IMR-90 (cell line): ENCODE measurements around the gene OPCML. TPM values are rescaled to one million over a fixed set of nuclear protein-coding genes. Genes with fewer than 3 reads are reported as not detected.

Source experiments
- ATAC-seq: fragments of 200-7000 bp; cut with Tn5 transposase; 2 replicates; pipeline ENCODE4 v1.9.1; 2020; ENCODE audit warnings: low read depth, mild to moderate bottlenecking, moderate library complexity
- BruUV-seq: library from RNA; stranded (reverse); fragments of 400-500 nt; replicated peaks from 2 replicates; lab custom pipeline; 2021; lab: Mats Ljungman, UMichigan
- CTCF ChIA-PET: fragments of 300-600 bp; formaldehyde crosslinking; extraction: SDS; loops from one replicate; lab custom pipeline; 2021; ENCODE audit warnings: antibody characterized with exemption; lab: Yijun Ruan, JAX
- POLR2A ChIA-PET: fragments of 300-600 bp; sonication (Branson Sonifier 250); formaldehyde crosslinking; loops from one replicate; lab custom pipeline; 2022; ENCODE audit warnings: antibody characterized with exemption; ENCODE audit not compliant: unreplicated experiment; lab: Charles Lee
- DNase-seq: peaks from one replicate; pipeline ENCODE4 v3.0.0; 2013
- H2AFZ ChIP-seq: replicated peaks from 2 replicates; pipeline ENCODE3; 2013; ENCODE audit warnings: low read length, mild to moderate bottlenecking; ENCODE audit not compliant: poor library complexity
- H2AK5ac ChIP-seq: 2 replicates; pipeline ENCODE4 v1.6.1; 2013; ENCODE audit warnings: low read depth, low read length, inconsistent platforms
- H2AK9ac ChIP-seq: replicated peaks from 2 replicates; pipeline ENCODE3; 2013; ENCODE audit warnings: mild to moderate bottlenecking, low read depth, low read length, moderate library complexity; ENCODE audit not compliant: poor library complexity
- H2BK120ac ChIP-seq: 2 replicates; pipeline ENCODE4 v1.6.1; 2013; ENCODE audit warnings: low read depth, low read length, inconsistent platforms
- H2BK15ac ChIP-seq: 3 replicates; pipeline ENCODE4 v1.6.1; 2013; ENCODE audit warnings: low read depth, low read length, inconsistent platforms
- H2BK20ac ChIP-seq: 2 replicates; pipeline ENCODE4 v1.6.1; 2013; ENCODE audit warnings: low read depth, mild to moderate bottlenecking, inconsistent platforms, low read length, moderate library complexity
- H2BK5ac ChIP-seq: 2 replicates; pipeline ENCODE4 v1.6.1; 2013; ENCODE audit warnings: mild to moderate bottlenecking, low read depth, low read length, inconsistent platforms; ENCODE audit not compliant: poor library complexity, severe bottlenecking
- H3K14ac ChIP-seq: replicated peaks from 2 replicates; pipeline ENCODE4 v1.6.1; 2013; ENCODE audit warnings: low read depth, low read length, inconsistent platforms
- H3K18ac ChIP-seq: 2 replicates; pipeline ENCODE4 v1.6.1; 2013; ENCODE audit warnings: low read depth, low read length, control low read depth
- H3K23ac ChIP-seq: 2 replicates; pipeline ENCODE4 v1.6.1; 2013; ENCODE audit warnings: low read depth, low read length, inconsistent platforms
- H3K27ac ChIP-seq: 2 replicates; pipeline ENCODE4 v1.5.1; 2013; ENCODE audit warnings: mild to moderate bottlenecking, control low read depth, low read length; ENCODE audit not compliant: insufficient read depth
- H3K27me3 ChIP-seq: 2 replicates; pipeline ENCODE4 v1.6.1; 2013; ENCODE audit warnings: low read length; ENCODE audit not compliant: control insufficient read depth, insufficient read depth
- H3K36me3 ChIP-seq: 2 replicates; pipeline ENCODE4 v1.6.1; 2013; ENCODE audit warnings: low read length, mixed read lengths; ENCODE audit not compliant: control insufficient read depth, insufficient read depth
- H3K4ac ChIP-seq: 2 replicates; pipeline ENCODE4 v1.6.1; 2013; ENCODE audit warnings: low read depth, low read length, inconsistent platforms
- H3K4me1 ChIP-seq: 2 replicates; pipeline ENCODE4 v1.6.1; 2013; ENCODE audit warnings: low read length, mixed read lengths; ENCODE audit not compliant: control insufficient read depth, insufficient read depth
- H3K4me2 ChIP-seq: 2 replicates; pipeline ENCODE4 v1.6.1; 2013; ENCODE audit warnings: low read depth, mild to moderate bottlenecking, control low read depth, low read length, moderate library complexity
- H3K4me3 ChIP-seq: 2 replicates; pipeline ENCODE4 v1.5.1; 2013; ENCODE audit warnings: low read depth, mild to moderate bottlenecking, control low read depth, low read length, moderate library complexity; ENCODE audit not compliant: insufficient read depth
- H3K56ac ChIP-seq: 2 replicates; pipeline ENCODE4 v1.6.1; 2013; ENCODE audit warnings: low read length, inconsistent platforms; ENCODE audit not compliant: insufficient read depth; ENCODE audit errors: extremely low read depth
- H3K79me1 ChIP-seq, 2 experiments: 2 replicates each; pipeline ENCODE4 v1.6.1; 2013; ENCODE audit warnings: low read length in 2 of 2, inconsistent platforms in 1 of 2, low read depth in 1 of 2
- H3K9ac ChIP-seq: 2 replicates; pipeline ENCODE4 v1.6.1; 2013; ENCODE audit warnings: low read depth, low read length, control low read depth
- H3K9me1 ChIP-seq: 2 replicates; pipeline ENCODE4 v1.6.1; 2013; ENCODE audit warnings: low read length, inconsistent platforms; ENCODE audit not compliant: insufficient read depth
- H3K9me3 ChIP-seq: 2 replicates; pipeline ENCODE4 v1.6.1; 2013; ENCODE audit warnings: low read length; ENCODE audit not compliant: control insufficient read depth, insufficient read depth
- H4K20me1 ChIP-seq: 2 replicates; pipeline ENCODE4 v1.6.1; 2013; ENCODE audit warnings: low read length, inconsistent platforms; ENCODE audit not compliant: insufficient read depth
- H4K5ac ChIP-seq: 2 replicates; pipeline ENCODE4 v1.6.1; 2013; ENCODE audit warnings: mild to moderate bottlenecking, low read depth, low read length, control low read depth
- H4K8ac ChIP-seq, 2 experiments: 2 replicates each; pipeline ENCODE4 v1.6.1; 2013; ENCODE audit warnings: low read depth in 2 of 2, low read length in 2 of 2, control low read depth in 1 of 2, inconsistent platforms in 1 of 2
- H4K91ac ChIP-seq: 2 replicates; pipeline ENCODE4 v1.6.1; 2013; ENCODE audit warnings: low read depth, low read length, inconsistent platforms; ENCODE audit not compliant: insufficient read depth
- BHLHE40 ChIP-seq: fragments of 150-350 bp; IDR thresholded peaks from 2 replicates; pipeline ENCODE4 v1.6.1; 2016; ENCODE audit warnings: mild to moderate bottlenecking, low read depth, low read length
- CEBPB ChIP-seq: IDR thresholded peaks from 2 replicates; pipeline ENCODE4 v1.6.1; 2012; ENCODE audit warnings: low read depth, low read length, improper control_type of control experiment
- CHD1 ChIP-seq: IDR thresholded peaks from 2 replicates; pipeline ENCODE4 v1.6.1; 2012; ENCODE audit warnings: low read depth, low read length, improper control_type of control experiment
- FOS ChIP-seq: fragments of 150-350 bp; IDR thresholded peaks from 2 replicates; pipeline ENCODE4 v1.6.1; 2016; ENCODE audit warnings: low read depth, low read length
- MAFK ChIP-seq: IDR thresholded peaks from 2 replicates; pipeline ENCODE4 v1.6.1; 2012; ENCODE audit warnings: low read depth, low read length, improper control_type of control experiment
- MAZ ChIP-seq: IDR thresholded peaks from 2 replicates; pipeline ENCODE4 v1.6.1; 2012; ENCODE audit warnings: low read depth, mild to moderate bottlenecking, low read length, improper control_type of control experiment, moderate library complexity, borderline replicate concordance
- MXI1 ChIP-seq: IDR thresholded peaks from 2 replicates; pipeline ENCODE4 v1.6.1; 2012; ENCODE audit warnings: low read depth, mild to moderate bottlenecking, low read length, moderate library complexity, borderline replicate concordance
- NFE2L2 ChIP-seq: fragments of 150-350 bp; IDR thresholded peaks from 2 replicates; pipeline ENCODE4 v1.6.1; 2016; ENCODE audit warnings: low read depth, mild to moderate bottlenecking, low read length
- POLR2A ChIP-seq: IDR thresholded peaks from 2 replicates; pipeline ENCODE4 v1.6.1; 2012; ENCODE audit warnings: mild to moderate bottlenecking, low read depth, low read length
- RAD21 ChIP-seq: IDR thresholded peaks from 2 replicates; pipeline ENCODE4 v1.6.1; 2012; ENCODE audit warnings: low read length, improper control_type of control experiment
- RCOR1 ChIP-seq: IDR thresholded peaks from 2 replicates; pipeline ENCODE4 v1.6.1; 2012; ENCODE audit warnings: mild to moderate bottlenecking, low read length, improper control_type of control experiment; ENCODE audit not compliant: insufficient replicate concordance
- RFX5 ChIP-seq: IDR thresholded peaks from 2 replicates; pipeline ENCODE4 v1.8.0; 2012; ENCODE audit warnings: low read depth, mild to moderate bottlenecking, low read length, moderate library complexity
- SMC3 ChIP-seq: fragments of 150-350 bp; IDR thresholded peaks from 2 replicates; pipeline ENCODE4 v1.6.1; 2016; ENCODE audit warnings: low read depth, mild to moderate bottlenecking, antibody characterized with exemption, low read length, moderate library complexity
- USF2 ChIP-seq: fragments of 150-350 bp; IDR thresholded peaks from 2 replicates; pipeline ENCODE4 v1.6.1; 2017; ENCODE audit warnings: mild to moderate bottlenecking, antibody characterized with exemption, low read length, low read depth
- WGBS, 2 experiments: methylation state at CpG; one replicate each; pipeline versions ENCODE4 v1.1.5 to v1.1.7; 2013; ENCODE audit warnings: missing lambda C conversion rate in 2 of 2; ENCODE audit not compliant: insufficient read length in 1 of 2; ENCODE audit errors: extremely low coverage in 2 of 2; 5-methylcytosine and 5-hydroxymethylcytosine counted together
- dilution Hi-C: fragments of 300-500 bp; cut with HindIII; formaldehyde crosslinking; loops from one replicate; pipeline ENCODE4 v1.14.3; 2018; ENCODE audit warnings: low sequenced_read_pairs; ENCODE audit not compliant: unreplicated experiment
- in situ Hi-C: fragments of 300-500 bp; cut with MboI; formaldehyde crosslinking; loops from 3 replicates; pipeline ENCODE4 v1.14.3; 2019; ENCODE audit warnings: low sequenced_read_pairs, inconsistent platforms, mixed read lengths
- intact Hi-C: fragments of 100-400 bp; cut with micrococcal nuclease; formaldehyde crosslinking; loops from 2 replicates; pipeline ENCODE4 v1.10.0; 2022
- polyA plus RNA-seq, 3 experiments: library from polyadenylated mRNA; depleted of rRNA; stranded (reverse); fragments of >200 nt; gene quantifications; 2 replicates each; pipeline ENCODE4 v1.2.3, GENCODE V29; 2012; ENCODE audit warnings: low replicate concordance in 1 of 3
- total RNA-seq: library from RNA; depleted of rRNA; stranded (reverse); fragments of >200 nt; gene quantifications from 2 replicates; pipeline ENCODE4 v1.2.3, GENCODE V29; 2012
- TF ChIP-seq, protein P1 (sequence below): conservative IDR thresholded peaks from 2 replicates; pipeline ENCODE4 v1.5.1; 2012; ENCODE audit warnings: mild to moderate bottlenecking, low read depth, low read length, improper control_type of control experiment
- TF ChIP-seq, protein P2 (sequence below): fragments of 150-350 bp; IDR thresholded peaks from 2 replicates; pipeline ENCODE4 v1.6.1; 2016; ENCODE audit warnings: low read depth, mild to moderate bottlenecking, low read length, moderate library complexity, borderline replicate concordance

The OPCML gene
- total and polyA plus RNA-seq, 2 of the 4 experiments (the other 2 are of a cell fraction): under 0.01 to 2.6 TPM

- Histone ChIP-seq H3K23ac (no peak overlapping the region), H3K9ac (no peak overlapping the region), H4K91ac (no peak overlapping the region), H4K5ac (no peak overlapping the region), H2AFZ (no peak overlapping the region), H3K36me3 (no peaks in the 10 kb centered on the region), H3K27ac (no peak overlapping the region), H4K8ac (no peak overlapping the region), H2AK9ac (no peak overlapping the region), H3K9me1 (no peaks in the 10 kb centered on the region), H4K20me1 (no peaks in the 10 kb centered on the region), H2BK120ac (no peak overlapping the region), H3K4ac (no peak overlapping the region), H3K56ac (no peak overlapping the region), H3K9me3 (peaks cover 25% of the 10 kb centered on the region), H3K79me1 (no peaks in the 10 kb centered on the region), H3K4me1 (no peaks in the 10 kb centered on the region), H3K18ac (no peak overlapping the region), H3K27me3 (no peaks in the 10 kb centered on the region), H2BK15ac (no peak overlapping the region), H2AK5ac (no peak overlapping the region), H3K4me2 (no peak overlapping the region), H3K14ac (no peak overlapping the region), H2BK5ac (no peak overlapping the region), H3K4me3 (no peak overlapping the region), H2BK20ac (no peak overlapping the region)
- no TSS peak for BruUV-seq
- no peak for ATAC-seq
- DNase-seq: no peak
- in situ Hi-C loops: no loop called here
- dilution Hi-C loops: no loop called here
- 35% methylated on average over 4 of the region's 5 CpGs; no CpG with 5 or more reads in 1 of the 2 experiments for WGBS, 2 experiments
- intact Hi-C loops: no loop called here
- CTCF ChIA-PET: no interaction called here
- POLR2A ChIA-PET: no interaction called here
- no peak for TF ChIP-seq RFX5
- no peak for TF ChIP-seq MAZ
- TF ChIP-seq POLR2A: no peak
- no peak for TF ChIP-seq RCOR1
- TF ChIP-seq, protein P1, sequence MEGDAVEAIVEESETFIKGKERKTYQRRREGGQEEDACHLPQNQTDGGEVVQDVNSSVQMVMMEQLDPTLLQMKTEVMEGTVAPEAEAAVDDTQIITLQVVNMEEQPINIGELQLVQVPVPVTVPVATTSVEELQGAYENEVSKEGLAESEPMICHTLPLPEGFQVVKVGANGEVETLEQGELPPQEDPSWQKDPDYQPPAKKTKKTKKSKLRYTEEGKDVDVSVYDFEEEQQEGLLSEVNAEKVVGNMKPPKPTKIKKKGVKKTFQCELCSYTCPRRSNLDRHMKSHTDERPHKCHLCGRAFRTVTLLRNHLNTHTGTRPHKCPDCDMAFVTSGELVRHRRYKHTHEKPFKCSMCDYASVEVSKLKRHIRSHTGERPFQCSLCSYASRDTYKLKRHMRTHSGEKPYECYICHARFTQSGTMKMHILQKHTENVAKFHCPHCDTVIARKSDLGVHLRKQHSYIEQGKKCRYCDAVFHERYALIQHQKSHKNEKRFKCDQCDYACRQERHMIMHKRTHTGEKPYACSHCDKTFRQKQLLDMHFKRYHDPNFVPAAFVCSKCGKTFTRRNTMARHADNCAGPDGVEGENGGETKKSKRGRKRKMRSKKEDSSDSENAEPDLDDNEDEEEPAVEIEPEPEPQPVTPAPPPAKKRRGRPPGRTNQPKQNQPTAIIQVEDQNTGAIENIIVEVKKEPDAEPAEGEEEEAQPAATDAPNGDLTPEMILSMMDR: no peak
- no peak for TF ChIP-seq BHLHE40
- TF ChIP-seq NFE2L2: no peak
- no peak for TF ChIP-seq FOS
- TF ChIP-seq SMC3: no peak
- no peak for TF ChIP-seq MXI1
- TF ChIP-seq CHD1: no peak
- TF ChIP-seq, protein P2, sequence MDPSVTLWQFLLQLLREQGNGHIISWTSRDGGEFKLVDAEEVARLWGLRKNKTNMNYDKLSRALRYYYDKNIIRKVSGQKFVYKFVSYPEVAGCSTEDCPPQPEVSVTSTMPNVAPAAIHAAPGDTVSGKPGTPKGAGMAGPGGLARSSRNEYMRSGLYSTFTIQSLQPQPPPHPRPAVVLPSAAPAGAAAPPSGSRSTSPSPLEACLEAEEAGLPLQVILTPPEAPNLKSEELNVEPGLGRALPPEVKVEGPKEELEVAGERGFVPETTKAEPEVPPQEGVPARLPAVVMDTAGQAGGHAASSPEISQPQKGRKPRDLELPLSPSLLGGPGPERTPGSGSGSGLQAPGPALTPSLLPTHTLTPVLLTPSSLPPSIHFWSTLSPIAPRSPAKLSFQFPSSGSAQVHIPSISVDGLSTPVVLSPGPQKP: no peak
- no peak for TF ChIP-seq RAD21
- TF ChIP-seq MAFK: no peak
- TF ChIP-seq CEBPB: no peak
- TF ChIP-seq USF2: no peak
Measured at GRCh38 chr11:133318221-133318620, 214.1 kb downstream of the OPCML start.
